GM21619 (cell line): ENCODE data around the gene RBM4.
A peak's percentile ranks its signal among the peaks of the same experiment; 100 is the strongest.
"Not testable (repeated sequence)": the region's sequence is repeated elsewhere in the genome, so short reads cannot be mapped to it uniquely, and the experiment has no call there.

Source experiments
- ATAC-seq: cut with Tn5 transposase; IDR thresholded peaks from one replicate; pipeline ENCODE4 v1.9.1; 2021; ENCODE audit not compliant: unreplicated experiment

RBM4 gene

GRCh38 chr11:66638177-66639065, at the start of gene RBM4:
Gene RBM4 (plus strand): TSS chr11:66638703. CDS start chr11:66639712, 1,009 bp downstream.
- ATAC-seq: peak; percentile 91

- not testable (repeated sequence) for ATAC-seq
These were observed 49.2 kb upstream of the RBM4 start for GRCh38 chr11:66589315-66589714.

- ATAC-seq: no peak
These were observed 48.4 kb upstream of the RBM4 start for GRCh38 chr11:66589996-66590675.

- no peak for ATAC-seq
These were observed 47.3 kb upstream of the RBM4 start for GRCh38 chr11:66591175-66591574.

- peak; percentile 92 for ATAC-seq
These were observed 45.8 kb upstream of the RBM4 start, which contains the start of the genes CCDC87 and CCS for GRCh38 chr11:66592457-66593302. Gene CCDC87 (minus strand): TSS chr11:66593063. CDS start chr11:66593015, 48 bp downstream. Gene CCS (plus strand): TSS chr11:66593185. CDS start chr11:66593262, 77 bp downstream.

- ATAC-seq: peak; percentile 5
These were observed 45.2 kb upstream of the RBM4 start for GRCh38 chr11:66593303-66593635.

GRCh38 chr11:66593650-66594049, 44.9 kb upstream of the RBM4 start:
- ATAC-seq: no peak

- no peak for ATAC-seq
These were observed 43.1 kb upstream of the RBM4 start for GRCh38 chr11:66595245-66595904.

GRCh38 chr11:66598993-66599392, 39.5 kb upstream of the RBM4 start:
- no peak for ATAC-seq

- ATAC-seq: no peak
These were observed 38.3 kb upstream of the RBM4 start for GRCh38 chr11:66600219-66600618.

- no peak for ATAC-seq
These were observed 37.8 kb upstream of the RBM4 start for GRCh38 chr11:66600631-66601233.

GRCh38 chr11:66603072-66603471, 35.4 kb upstream of the RBM4 start:
- ATAC-seq: no peak

- no peak for ATAC-seq
These were observed 34.3 kb upstream of the RBM4 start for GRCh38 chr11:66604155-66604554.

- ATAC-seq: not testable (repeated sequence)
These were observed 31.9 kb upstream of the RBM4 start for GRCh38 chr11:66606608-66607007.

- ATAC-seq: no peak
These were observed 31.2 kb upstream of the RBM4 start for GRCh38 chr11:66607126-66607834.

GRCh38 chr11:66609721-66610617, 28.5 kb upstream of the RBM4 start:
- ATAC-seq: no peak

- no peak for ATAC-seq
These were observed 26.0 kb upstream of the RBM4 start for GRCh38 chr11:66612458-66612857.

GRCh38 chr11:66614073-66614472, 24.4 kb upstream of the RBM4 start:
- ATAC-seq: no peak
